ENCODE results near the gene CLTCL1. TPM values are rescaled to one million over a fixed set of nuclear protein-coding genes. Genes with fewer than 3 reads are reported as not detected.

Gene CLTCL1
- total and polyA plus RNA-seq, 9 of the 15 experiments (the other 6 are each of a cell fraction or from before 2014, with no cell fraction given): 1.1 to 11.7 (median 5.0) TPM

GRCh38 chr22:19179497-19180048 lies 111.9 kb downstream of the CLTCL1 start (continued):
- TF ChIP-seq RREB1 (CRISPR knock-in tag; IDR thresholded peaks at IDR 0.05) (no peak), NBN (IDR thresholded peaks at IDR 0.05; ENCODE audit: low read depth) (no peak), ZNF431 (CRISPR knock-in tag; IDR thresholded peaks at IDR 0.05) (no peak), SMARCB1 (IDR thresholded peaks at IDR 0.05; ENCODE audit: insufficient read length, low read depth) (no peak), DEAF1 (CRISPR knock-in tag; IDR thresholded peaks at IDR 0.05) (no peak; the same call in 1 of the 2 replicates), NKRF (IDR thresholded peaks at IDR 0.05; ENCODE audit: borderline replicate concordance) (no peak), ZFPM2 (CRISPR knock-in tag; IDR thresholded peaks at IDR 0.05) (no peak), HLTF (IDR thresholded peaks at IDR 0.05) (no peak)
- TF ChIP-seq, protein P1, sequence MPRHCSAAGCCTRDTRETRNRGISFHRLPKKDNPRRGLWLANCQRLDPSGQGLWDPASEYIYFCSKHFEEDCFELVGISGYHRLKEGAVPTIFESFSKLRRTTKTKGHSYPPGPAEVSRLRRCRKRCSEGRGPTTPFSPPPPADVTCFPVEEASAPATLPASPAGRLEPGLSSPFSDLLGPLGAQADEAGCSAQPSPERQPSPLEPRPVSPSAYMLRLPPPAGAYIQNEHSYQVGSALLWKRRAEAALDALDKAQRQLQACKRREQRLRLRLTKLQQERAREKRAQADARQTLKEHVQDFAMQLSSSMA (CRISPR knock-in tag; IDR thresholded peaks at IDR 0.05): no peak
- TF ChIP-seq, protein P2, sequence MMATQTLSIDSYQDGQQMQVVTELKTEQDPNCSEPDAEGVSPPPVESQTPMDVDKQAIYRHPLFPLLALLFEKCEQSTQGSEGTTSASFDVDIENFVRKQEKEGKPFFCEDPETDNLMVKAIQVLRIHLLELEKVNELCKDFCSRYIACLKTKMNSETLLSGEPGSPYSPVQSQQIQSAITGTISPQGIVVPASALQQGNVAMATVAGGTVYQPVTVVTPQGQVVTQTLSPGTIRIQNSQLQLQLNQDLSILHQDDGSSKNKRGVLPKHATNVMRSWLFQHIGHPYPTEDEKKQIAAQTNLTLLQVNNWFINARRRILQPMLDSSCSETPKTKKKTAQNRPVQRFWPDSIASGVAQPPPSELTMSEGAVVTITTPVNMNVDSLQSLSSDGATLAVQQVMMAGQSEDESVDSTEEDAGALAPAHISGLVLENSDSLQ (IDR thresholded peaks at IDR 0.05): no peak
- TF ChIP-seq, protein P3, sequence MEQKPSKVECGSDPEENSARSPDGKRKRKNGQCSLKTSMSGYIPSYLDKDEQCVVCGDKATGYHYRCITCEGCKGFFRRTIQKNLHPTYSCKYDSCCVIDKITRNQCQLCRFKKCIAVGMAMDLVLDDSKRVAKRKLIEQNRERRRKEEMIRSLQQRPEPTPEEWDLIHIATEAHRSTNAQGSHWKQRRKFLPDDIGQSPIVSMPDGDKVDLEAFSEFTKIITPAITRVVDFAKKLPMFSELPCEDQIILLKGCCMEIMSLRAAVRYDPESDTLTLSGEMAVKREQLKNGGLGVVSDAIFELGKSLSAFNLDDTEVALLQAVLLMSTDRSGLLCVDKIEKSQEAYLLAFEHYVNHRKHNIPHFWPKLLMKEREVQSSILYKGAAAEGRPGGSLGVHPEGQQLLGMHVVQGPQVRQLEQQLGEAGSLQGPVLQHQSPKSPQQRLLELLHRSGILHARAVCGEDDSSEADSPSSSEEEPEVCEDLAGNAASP (IDR thresholded peaks at IDR 0.05): no peak
- TF ChIP-seq, protein P4, sequence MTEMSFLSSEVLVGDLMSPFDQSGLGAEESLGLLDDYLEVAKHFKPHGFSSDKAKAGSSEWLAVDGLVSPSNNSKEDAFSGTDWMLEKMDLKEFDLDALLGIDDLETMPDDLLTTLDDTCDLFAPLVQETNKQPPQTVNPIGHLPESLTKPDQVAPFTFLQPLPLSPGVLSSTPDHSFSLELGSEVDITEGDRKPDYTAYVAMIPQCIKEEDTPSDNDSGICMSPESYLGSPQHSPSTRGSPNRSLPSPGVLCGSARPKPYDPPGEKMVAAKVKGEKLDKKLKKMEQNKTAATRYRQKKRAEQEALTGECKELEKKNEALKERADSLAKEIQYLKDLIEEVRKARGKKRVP (CRISPR knock-in tag; IDR thresholded peaks at IDR 0.05): no peak
- TF ChIP-seq, protein P5, sequence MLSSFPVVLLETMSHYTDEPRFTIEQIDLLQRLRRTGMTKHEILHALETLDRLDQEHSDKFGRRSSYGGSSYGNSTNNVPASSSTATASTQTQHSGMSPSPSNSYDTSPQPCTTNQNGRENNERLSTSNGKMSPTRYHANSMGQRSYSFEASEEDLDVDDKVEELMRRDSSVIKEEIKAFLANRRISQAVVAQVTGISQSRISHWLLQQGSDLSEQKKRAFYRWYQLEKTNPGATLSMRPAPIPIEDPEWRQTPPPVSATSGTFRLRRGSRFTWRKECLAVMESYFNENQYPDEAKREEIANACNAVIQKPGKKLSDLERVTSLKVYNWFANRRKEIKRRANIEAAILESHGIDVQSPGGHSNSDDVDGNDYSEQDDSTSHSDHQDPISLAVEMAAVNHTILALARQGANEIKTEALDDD (IDR thresholded peaks at IDR 0.05): no peak
